GM21825 (cell line): ENCODE results near the gene DGKH.
"Not testable (repeated sequence)": the region's sequence is repeated elsewhere in the genome, so short reads cannot be mapped to it uniquely, and the experiment has no call there.

Source experiments
- ATAC-seq: cut with Tn5 transposase; IDR thresholded peaks from one replicate; pipeline ENCODE4 v1.9.1; 2021; ENCODE audit warnings: mild to moderate bottlenecking, moderate library complexity; ENCODE audit not compliant: unreplicated experiment

Gene DGKH

DNA sequence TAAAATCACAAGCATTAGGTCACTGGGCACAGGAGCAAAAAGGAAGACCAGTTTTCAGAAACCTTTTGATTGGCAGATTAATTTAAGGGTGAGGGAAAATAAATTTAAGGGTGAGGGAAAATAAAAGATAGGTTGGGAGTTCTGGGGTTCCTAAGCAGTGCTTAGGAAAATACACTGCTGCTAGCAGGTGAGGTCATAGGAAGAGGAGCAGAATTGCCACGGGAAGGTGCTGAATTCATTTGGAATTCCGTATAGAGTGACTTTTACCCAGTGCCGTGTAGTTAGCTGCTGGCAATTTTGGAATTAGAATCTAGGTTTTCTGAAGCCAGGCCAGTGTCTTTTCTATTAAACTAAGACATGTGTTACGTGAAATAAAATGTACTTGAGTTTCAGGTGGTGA lies 59.8 kb downstream of the DGKH start:
- no peak for ATAC-seq

GRCh38 chr13:42109957-42110356 lies 61.5 kb downstream of the DGKH start:
- ATAC-seq, result no peak

DNA sequence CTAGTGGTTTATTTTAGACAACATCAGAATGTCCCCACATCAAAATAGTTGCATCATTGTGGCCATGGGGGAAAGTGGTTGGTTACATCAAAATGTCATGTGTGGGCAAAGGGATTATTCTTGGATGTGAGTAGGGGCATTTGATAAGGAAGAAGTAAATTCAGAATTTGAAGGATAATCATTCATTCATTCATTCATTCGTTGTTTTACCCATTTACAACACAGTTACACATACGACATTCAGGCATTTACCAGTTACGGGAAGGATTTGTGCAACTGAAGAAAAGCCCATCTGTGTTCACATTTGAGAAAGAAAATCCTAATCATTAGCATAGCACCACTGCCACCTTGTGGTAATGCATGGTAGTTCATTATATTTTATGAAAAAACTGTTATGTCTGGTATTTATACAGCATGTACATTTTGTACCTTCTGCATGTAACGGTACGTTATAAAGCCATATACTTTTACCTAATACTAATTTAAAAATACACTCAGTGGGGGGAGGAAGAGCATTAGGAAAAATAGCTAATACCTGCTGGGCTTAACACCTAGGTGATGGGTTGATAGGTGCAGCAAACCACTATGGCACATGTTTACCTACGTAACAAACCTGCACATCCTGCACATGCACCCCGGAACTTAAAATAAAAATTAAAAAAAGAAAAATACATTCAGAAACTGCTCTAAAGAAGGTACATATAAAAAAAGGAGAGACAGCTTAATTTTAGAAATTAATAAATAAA lies 62.1 kb downstream of the DGKH start:
- no peak for ATAC-seq

DNA sequence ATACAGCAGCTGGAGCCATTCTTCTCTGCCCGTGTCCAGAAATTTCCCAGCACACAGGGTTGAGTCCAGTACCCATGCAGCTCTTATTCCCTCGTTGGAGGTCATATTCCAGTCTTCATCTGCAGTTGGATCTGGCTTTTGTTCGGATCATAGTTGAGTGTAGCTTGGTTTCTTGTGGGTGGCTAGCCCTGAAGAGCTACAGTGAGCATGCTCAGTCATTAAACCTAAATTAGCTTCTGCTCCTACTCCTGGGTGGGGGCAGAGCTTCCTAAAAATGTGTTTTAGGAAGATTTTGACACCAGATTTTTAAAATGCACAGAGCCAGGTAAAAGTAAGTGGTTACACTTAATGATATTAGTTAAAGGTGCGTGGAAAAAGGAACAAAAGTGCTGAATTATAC lies 64.4 kb downstream of the DGKH start:
- no peak for ATAC-seq

GRCh38 chr13:42113478-42113877 lies 65.0 kb downstream of the DGKH start:
- ATAC-seq, result no peak

GRCh38 chr13:42114278-42114677 lies 65.8 kb downstream of the DGKH start:
- no peak for ATAC-seq

GRCh38 chr13:42114912-42115311 lies 66.5 kb downstream of the DGKH start:
- no peak for ATAC-seq

GRCh38 chr13:42116225-42116624 lies 67.8 kb downstream of the DGKH start:
- no peak for ATAC-seq

GRCh38 chr13:42119041-42119440 lies 70.6 kb downstream of the DGKH start:
- no peak for ATAC-seq

- ATAC-seq, result no peak
These were observed 71.4 kb downstream of the DGKH start for GRCh38 chr13:42119875-42120274.

DNA sequence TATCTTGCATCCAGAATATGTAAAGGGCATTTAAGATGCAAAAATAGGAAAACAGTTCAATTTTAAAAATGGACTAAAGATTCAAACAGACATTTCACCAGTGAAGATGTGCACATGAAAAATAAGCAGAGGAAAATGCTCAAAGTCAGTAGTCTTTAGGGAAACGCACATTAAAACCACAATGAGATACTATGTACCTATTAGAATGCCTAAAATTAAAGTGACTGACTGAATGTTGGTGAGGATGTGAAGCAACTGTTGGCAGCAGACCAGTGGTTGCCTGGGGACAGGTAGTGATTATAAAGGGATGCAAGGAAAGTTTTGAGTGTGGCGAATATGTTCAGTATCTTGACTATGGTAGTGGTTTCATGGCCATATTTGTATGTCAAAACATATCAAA lies 75.2 kb downstream of the DGKH start:
- no peak for ATAC-seq

DNA sequence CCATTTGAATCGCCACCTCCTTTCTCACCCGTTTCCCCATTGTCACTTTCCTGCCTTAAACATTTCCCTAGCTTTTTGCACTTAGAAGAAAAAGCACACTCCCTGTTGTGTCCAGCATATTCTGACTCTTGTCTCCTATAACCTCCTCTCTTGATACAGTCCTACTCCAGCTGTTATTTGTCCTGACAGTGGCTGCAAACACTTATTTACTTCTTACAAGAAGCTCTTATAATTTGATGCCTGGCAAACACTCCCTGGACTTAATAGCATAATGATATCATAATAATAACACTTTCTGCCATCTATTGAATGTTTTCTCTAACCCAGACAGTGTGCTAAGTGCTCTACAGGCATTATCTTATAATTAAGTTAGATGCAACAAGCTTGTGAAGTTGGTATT lies 76.6 kb downstream of the DGKH start:
- no peak for ATAC-seq

GRCh38 chr13:42127047-42127446 lies 78.6 kb downstream of the DGKH start:
- ATAC-seq, result no peak

DNA sequence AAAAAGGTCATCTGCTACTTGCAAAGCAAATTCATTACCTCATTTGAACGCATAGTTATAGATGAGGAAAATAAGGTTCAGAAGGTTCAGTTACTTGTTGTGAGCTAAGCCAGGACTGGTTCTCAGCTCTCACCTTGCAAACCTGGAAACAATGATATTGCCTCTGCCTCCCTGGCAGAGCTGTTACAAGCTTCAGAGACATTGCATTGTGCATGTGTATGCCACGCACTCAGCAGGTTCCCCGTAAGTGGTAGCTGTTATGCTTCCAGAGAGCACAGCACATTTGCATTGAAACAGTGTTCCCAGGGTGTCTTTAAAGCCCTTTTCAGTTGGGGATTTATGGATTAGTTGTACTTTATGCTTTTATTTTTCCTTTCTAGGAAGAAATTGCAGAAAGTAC lies 80.6 kb downstream of the DGKH start:
- no peak for ATAC-seq

DNA sequence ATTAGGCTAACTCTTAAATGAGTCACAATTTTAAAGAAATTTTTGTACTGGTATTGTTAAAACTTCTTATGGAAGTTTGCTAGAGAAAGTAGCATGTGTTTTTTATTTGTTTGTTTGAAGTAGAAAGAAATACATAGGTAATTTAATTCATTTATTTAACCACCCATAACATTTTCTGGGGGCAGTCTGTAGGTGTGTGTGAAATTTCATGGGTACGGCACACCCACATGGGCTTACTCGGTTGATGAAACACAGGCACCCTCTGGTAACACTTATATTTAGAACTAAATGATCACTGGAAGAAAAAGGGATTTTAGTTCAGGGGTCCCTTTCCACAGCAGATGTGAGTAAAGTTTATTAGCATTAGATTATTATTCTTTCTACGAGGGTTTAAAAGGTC lies 88.1 kb downstream of the DGKH start:
- no peak for ATAC-seq

DNA sequence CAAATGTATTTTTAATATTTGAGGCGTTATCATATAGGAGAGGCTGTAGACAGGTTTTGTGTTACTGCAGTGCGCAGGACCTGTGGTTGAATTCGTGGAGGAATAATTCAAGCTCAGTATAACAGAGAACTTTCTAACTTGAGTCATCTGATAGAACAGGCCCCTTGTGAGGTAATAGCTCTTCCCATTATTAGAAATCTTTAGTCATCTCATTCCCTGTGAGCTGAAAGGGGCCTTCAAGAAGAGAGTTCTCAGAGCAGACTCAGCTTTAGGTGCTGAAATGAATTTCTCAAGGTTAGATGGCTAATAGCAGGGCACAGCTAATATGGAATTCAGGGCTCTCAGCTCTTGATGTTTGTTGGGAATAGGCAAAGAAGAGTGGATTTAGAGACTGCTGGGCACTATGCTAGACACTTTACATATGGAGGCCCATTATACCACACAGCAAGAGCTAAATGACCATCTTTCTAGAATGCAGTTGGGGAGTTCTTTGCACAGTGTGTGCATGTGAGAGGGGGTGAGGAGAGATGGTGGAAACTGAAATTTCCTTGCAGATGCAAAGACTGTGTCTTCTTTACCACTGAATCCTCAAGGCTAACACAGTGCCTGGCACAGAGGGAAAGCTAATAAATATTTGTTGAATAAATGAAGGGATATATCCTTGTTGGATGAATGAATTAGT lies 89.5 kb downstream of the DGKH start:
- no peak for ATAC-seq

- no peak for ATAC-seq
These were observed 92.0 kb downstream of the DGKH start for GRCh38 chr13:42140494-42140893.

DNA sequence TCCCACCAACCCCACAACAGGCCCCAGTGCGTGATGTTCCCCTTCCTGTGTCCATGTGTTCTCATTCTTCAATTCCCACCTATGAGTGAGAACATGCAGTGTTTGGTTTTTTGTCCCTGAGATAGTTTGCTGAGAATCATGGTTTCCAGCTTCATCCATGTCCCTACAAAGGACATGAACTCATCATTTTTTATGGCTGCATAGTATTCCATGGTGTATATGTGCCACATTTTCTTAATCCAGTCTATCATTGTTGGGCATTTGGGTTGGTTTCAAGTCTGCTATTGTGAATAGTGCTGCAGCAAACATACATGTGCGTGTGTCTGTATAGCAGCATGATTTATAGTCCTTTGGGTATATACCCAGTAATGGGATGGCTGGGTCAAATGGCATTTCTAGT lies 92.6 kb downstream of the DGKH start:
- ATAC-seq, result not testable (repeated sequence)

- no peak for ATAC-seq
These were observed 97.9 kb downstream of the DGKH start for GRCh38 chr13:42146359-42146758.

DNA sequence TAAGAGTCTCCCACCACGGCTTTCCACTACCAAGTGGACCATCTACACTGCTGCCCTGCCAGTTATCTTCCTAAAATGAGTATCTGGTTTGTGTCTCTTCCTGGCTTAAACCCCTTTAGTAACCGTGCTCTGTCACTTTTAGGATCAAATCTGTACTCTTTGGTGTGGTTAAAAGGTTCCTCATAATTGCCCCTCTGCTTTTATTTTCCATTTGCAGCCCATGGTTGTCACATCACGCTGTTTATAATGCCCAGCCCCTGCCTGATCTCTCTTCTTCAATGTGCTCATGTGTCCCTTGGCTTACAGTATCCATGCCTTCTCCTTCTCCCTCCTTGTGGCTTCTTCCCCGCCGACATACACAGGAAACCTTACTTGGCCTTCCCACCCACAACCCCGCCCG lies 100.1 kb downstream of the DGKH start:
- no peak for ATAC-seq

GRCh38 chr13:42149136-42149535 lies 100.7 kb downstream of the DGKH start:
- ATAC-seq, result no peak

DNA sequence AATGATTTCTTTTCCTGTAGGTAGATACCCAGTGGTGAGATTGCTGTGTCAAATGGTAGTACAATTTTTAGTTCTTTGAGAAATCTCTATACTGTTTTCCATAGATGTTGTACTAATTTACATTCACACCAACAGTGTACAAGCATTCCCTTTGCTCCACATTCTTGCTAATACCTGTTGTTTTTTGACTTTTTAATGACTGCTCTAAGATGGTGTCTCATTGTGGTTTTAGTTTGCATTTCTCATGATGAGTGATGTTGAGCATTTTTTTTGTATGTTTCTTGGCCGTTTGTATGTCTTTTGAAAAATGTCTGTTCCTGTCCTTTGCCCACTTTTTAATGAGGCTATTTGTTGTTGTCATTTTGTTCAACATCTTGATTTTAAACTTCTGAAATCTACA lies 103.3 kb downstream of the DGKH start:
- no peak for ATAC-seq

- no peak for ATAC-seq
These were observed 104.0 kb downstream of the DGKH start for GRCh38 chr13:42152495-42152894.
